HG02678 (cell line): ENCODE results near the gene TMUB1.

Experiments used
- ATAC-seq: cut with Tn5 transposase; IDR thresholded peaks from one replicate; pipeline ENCODE4 v1.9.1; 2021; ENCODE audit warnings: mild to moderate bottlenecking, moderate library complexity; ENCODE audit not compliant: unreplicated experiment

The TMUB1 gene

GRCh38 chr7:151083071-151083823 lies at the start of gene TMUB1:
TMUB1 (minus strand) TSS chr7:151083493; CDS start chr7:151082563, 930 bp downstream.
- ATAC-seq, result peak; percentile 50

DNA sequence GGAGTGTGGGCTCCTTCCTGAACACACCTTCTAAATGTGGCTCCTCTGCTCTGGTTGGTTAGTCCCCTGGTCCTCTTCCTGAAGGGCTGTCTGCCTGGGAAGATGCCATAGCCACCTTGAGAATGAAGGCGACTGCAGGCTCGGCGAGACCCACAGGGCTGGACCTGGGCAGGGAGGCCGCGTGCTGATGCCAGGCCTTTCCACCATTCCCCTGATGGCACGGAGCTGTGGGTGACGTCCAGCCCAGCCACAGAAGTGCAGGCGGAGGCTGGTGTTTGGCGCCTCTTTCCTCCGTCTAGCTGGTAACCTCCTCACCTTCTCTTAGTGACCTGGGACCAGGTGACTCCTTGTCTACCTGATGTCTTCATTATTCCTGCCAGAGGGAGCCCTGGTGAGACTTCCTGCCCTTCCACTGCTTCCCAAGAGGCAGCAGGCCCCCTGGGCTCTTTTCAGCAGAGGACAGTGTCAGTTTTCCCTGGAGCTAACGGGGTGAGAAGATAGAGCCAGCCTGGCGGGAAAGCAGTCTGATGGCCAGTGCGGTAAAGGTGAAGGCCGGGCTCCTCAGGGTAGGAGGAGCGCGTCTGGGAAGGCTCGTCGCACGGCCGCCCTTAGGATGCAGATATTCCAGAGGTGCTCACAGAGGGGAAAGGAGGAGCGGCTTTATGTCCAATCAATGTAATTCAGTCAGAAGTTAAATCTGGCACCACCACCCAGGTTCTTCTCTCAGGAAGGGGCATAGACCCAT lies 49.3 kb upstream of the TMUB1 start:
- no peak for ATAC-seq

DNA sequence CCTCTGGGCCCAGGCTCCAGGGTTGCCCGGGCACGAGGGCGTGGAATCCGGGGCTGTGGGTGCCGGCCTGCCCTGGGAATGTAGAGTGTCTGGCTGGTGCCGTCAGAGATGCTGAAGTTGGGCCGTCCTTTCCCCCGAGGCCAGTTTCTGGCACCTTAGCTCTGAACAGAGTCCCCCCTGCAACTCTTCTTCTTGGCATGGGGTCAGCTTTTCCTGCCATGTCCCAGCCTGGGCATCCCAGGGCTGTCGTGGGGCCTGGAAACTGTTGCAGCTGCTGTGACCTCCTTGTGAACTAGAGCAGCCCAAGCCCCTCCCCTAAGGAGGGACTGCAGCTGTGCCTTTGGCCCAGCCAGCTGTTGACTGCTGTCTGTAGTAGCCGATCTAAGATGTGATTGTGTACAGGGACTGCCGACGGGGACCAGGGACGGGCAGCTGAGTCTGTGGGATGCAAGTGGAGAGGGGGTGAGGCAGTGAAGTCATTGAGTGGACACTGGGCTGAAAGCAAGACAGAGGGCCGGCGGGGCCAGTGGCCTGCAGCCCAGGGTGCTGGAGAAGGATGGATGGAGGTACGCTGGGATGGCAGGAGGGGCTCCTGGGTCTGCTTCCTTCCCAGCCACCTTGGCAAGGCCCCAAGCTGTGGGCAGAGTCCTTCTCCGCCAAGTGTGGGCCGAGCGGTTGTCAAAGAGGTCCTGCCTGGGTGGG lies 48.5 kb upstream of the TMUB1 start:
- ATAC-seq, result no peak

- ATAC-seq, result no peak
These were observed 47.9 kb upstream of the TMUB1 start for GRCh38 chr7:151131224-151131591.

DNA sequence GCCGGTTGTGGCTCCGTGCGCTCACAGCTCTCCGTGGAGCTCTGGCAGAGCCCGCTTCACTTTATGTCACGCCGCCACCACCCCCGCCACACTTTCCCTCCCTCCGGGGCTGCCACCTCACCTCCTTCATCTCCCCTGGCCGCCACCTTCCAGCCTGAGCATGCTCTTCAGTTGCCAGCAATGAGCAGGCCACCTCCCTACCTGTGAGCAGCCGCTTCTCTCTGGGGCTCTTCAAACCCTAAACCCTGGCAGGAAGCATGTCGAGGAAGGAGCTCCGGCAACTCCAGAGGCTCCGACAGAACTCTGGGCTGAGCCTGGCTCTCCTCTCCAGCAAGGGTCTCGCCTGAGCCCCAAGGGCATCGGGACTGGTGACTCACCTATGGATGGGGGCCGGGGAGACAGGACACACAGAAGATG lies 47.5 kb upstream of the TMUB1 start:
- ATAC-seq, result no peak

GRCh38 chr7:151129960-151130591 lies 46.8 kb upstream of the TMUB1 start:
- ATAC-seq, result no peak

- no peak for ATAC-seq
These were observed 46.0 kb upstream of the TMUB1 start for GRCh38 chr7:151129117-151129959.

DNA sequence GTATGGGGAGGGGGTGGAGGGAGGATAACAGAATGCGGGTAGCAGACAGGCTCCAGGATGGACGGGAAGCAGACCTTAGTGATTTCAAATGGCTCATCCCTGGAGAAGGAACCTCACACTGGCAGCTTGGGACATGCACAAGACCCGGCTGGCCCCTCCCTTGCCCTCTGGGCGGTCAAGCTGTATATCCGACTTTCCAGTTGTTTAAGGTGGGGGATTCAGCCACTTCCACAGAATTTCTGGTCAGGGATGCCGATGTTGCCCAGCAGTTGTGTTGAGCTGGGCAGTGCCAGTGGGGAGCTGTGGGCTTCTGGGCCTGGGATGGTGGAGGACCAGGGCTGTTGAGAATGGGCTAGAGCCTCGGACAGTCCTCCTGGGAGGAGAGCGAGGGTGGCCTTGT lies 45.4 kb upstream of the TMUB1 start:
- no peak for ATAC-seq

- ATAC-seq, result no peak
These were observed 44.9 kb upstream of the TMUB1 start for GRCh38 chr7:151128144-151128543.

GRCh38 chr7:151126491-151127137 lies 43.3 kb upstream of the TMUB1 start:
- ATAC-seq, result no peak

- ATAC-seq, result no peak
These were observed 42.7 kb upstream of the TMUB1 start for GRCh38 chr7:151125846-151126481.

GRCh38 chr7:151125470-151125845 lies 42.2 kb upstream of the TMUB1 start:
- ATAC-seq, result no peak

DNA sequence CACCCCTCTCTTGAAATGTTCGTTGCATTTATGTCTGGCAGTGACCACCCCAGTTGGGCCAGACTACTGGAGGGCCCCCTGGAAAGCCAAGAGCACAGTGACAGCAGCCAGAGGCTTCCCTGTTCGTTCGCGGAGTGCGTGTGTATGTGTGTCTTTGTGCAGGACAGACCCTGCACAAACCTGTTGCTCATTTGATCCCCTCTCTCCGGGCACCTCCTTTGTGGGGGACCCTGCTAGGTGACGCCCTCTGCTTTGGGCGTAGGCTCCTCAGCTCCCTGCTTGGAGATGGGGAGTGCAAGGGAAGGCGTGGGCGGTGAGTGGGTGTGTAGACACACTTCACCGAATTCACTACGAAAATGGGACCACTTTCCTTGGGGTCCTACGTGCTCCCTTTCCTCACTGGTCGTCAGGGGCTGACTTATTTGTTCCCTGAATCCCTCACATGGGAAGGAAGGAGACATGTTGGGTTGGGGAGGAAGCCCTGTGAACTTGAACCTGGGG lies 41.7 kb upstream of the TMUB1 start:
- no peak for ATAC-seq

DNA sequence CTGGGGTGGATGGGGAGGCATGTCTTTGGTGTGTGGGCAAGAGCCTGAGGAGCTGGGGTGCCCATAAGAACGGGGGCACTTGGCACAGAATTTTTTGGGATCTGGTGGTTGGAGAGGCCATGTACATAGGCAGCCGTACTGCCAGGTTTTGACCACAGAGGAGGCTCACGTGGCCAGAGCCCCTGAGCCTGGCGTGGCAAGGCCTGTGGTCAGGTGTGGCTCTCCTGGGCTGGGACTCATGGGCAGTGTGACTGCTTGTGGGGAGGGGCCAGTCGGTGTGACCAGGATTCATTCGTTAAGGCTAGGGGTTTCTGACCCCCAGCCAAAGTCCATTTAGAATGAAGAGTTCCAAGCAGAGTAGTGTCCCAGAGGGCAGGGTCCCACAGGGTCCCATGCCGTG lies 41.2 kb upstream of the TMUB1 start:
- no peak for ATAC-seq

DNA sequence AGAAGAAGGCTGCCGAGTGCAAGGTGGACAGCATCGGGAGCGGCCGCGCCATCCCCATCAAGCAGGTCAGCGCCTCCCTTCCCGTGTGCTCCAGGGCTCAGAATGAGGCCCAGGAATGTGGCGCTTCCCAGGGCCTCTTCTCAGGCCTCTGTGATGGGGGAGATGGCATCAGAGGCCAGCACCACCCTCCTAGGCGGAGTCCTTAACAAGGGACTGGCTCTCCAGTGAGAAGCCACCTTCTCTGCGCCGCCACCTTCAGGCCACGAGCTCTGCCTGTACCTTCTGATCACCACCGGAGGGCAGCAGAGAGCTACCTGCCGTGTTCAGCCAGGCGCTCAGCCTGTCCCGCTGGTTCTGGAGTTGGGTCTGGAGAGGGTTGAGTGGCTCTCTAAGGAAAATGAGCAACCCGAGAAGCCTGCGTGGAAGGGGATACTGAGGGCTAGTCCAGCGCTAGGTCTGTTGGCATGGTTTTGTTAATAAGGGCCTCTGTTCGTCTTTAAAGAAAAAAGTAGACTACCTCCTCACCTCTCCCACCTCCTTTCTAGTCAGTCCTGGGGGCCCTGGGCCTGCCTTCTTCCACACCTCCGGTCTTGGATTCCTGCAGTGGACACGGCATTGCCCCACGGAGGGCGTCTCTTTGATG lies 40.6 kb upstream of the TMUB1 start:
- ATAC-seq, result peak; percentile 87

- ATAC-seq, result no peak
These were observed 40.0 kb upstream of the TMUB1 start for GRCh38 chr7:151123158-151123821.

DNA sequence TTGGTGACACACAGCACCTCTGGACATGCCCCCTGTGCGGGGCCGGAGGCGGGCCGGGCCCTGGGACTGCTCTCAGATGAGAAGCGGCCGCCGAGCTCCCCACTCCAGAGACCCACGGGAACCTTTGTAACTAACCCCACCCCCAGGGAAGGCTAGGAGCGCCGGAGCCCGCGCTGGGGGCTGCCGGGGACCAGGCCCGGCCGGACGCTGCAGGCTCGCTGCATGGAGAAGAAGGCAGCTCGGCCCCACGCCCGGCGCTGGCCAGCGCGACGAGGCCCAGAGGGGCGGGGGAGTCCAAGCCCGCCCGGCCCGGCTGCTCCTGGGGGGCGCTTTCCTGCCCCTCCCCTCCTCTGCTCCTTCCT lies 39.5 kb upstream of the TMUB1 start:
- no peak for ATAC-seq

DNA sequence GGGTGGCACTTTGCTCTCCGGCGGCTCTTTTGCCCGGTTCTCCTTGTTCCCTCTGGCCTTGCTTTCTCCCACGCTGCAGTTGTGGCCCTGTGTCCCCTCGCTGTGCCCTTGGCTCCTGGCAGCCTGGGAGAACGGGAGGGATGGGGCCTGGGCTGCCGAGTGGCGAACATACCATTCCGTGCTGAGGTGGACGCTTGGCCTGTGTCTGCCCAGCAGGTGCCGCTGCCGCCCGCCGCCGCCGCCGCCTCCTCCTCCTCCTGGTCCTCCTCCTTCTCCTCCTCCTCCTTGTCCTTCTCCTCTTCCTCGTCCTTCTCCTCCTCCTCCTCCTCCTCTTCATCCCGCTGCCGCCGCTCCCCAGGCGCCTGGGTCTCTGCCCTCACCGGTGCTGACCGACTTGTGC lies 39.0 kb upstream of the TMUB1 start:
- no peak for ATAC-seq
